Natural killer cell (primary cell): Measurements from ENCODE around the gene ARMC8. TPM values are rescaled to one million over a fixed set of nuclear protein-coding genes. Genes with fewer than 3 reads are reported as not detected.
A peak's percentile ranks its signal among the peaks of the same experiment; 100 is the strongest.

Source experiments
- ATAC-seq, 3 donors: fragments of 150-1000 bp in 2 of 3; fragments of 200-7000 bp in 1 of 3; cut with Tn5 transposase; 1 replicate in 1 of 3; 2 replicates in 2 of 3; pipeline ENCODE4 v1.10.0; 2021; ENCODE audit warnings: mild to moderate bottlenecking in 2 of 3, moderate library complexity in 2 of 3
- DNase-seq, 2 donors: peaks; one replicate each; pipeline versions ENCODE4 v3.0.0 to v3.0.0-alpha.2; 2013 to 2021; ENCODE audit warnings: mixed read lengths in 1 of 2
- H3K27ac ChIP-seq: one replicate; pipeline ENCODE4 v1.5.1; 2013; ENCODE audit warnings: mild to moderate bottlenecking, low read length
- H3K27me3 ChIP-seq: one replicate; pipeline ENCODE4 v1.6.1; 2013; ENCODE audit warnings: low read length; ENCODE audit not compliant: control insufficient read depth, insufficient read depth
- H3K36me3 ChIP-seq: one replicate; pipeline ENCODE4 v1.6.1; 2013; ENCODE audit warnings: low read length; ENCODE audit not compliant: control insufficient read depth, insufficient read depth
- H3K4me1 ChIP-seq: one replicate; pipeline ENCODE4 v1.6.1; 2013; ENCODE audit warnings: low read length; ENCODE audit not compliant: control insufficient read depth, insufficient read depth
- H3K4me3 ChIP-seq: one replicate; pipeline ENCODE4 v1.5.1; 2013; ENCODE audit warnings: low read length
- H3K9me3 ChIP-seq: one replicate; pipeline ENCODE4 v1.6.1; 2013; ENCODE audit warnings: low read length; ENCODE audit not compliant: control insufficient read depth, insufficient read depth
- H3K27ac Mint-ChIP-seq, 2 donors: one replicate each; pipeline ENCODE4 v1.8.0; 2022; ENCODE audit warnings: mild to moderate bottlenecking in 2 of 2, mixed read lengths in 2 of 2, moderate library complexity in 1 of 2
- H3K27me3 Mint-ChIP-seq, 2 donors: one replicate each; pipeline ENCODE4 v1.8.0; 2022; ENCODE audit warnings: low read depth in 2 of 2, mixed read lengths in 2 of 2
- H3K36me3 Mint-ChIP-seq: one replicate; pipeline ENCODE4 v1.8.0; 2022; ENCODE audit warnings: mixed read lengths
- H3K4me1 Mint-ChIP-seq, 2 donors: one replicate each; pipeline ENCODE4 v1.8.0; 2022; ENCODE audit warnings: mixed read lengths in 2 of 2
- H3K4me3 Mint-ChIP-seq: one replicate; pipeline ENCODE4 v1.8.0; 2022; ENCODE audit warnings: mild to moderate bottlenecking, moderate library complexity, mixed read lengths
- H3K9me3 Mint-ChIP-seq, 2 donors: one replicate each; pipeline ENCODE4 v1.8.0; 2022; ENCODE audit warnings: mixed read lengths in 2 of 2
- CTCF ChIP-seq: fragments of 200-600 bp; IDR thresholded peaks from one replicate; pipeline ENCODE4 v1.8.0; 2022; ENCODE audit warnings: antibody characterized with exemption
- WGBS: methylation state at CpG from one replicate; pipeline ENCODE4 v1.1.7; 2013; ENCODE audit warnings: missing lambda C conversion rate; ENCODE audit not compliant: insufficient coverage; 5-methylcytosine and 5-hydroxymethylcytosine counted together
- intact Hi-C: fragments of 100-400 bp; cut with micrococcal nuclease; formaldehyde crosslinking; loops from one replicate; pipeline ENCODE4 v1.14.2; 2022
- total RNA-seq, 4 donors: library from RNA; stranded (reverse); fragments of 120-200 nt in 1 of 4; gene quantifications; one replicate each; pipeline versions ENCODE4 v1.2.3 to v1.2.4, GENCODE V29; 2013 to 2022

Gene ARMC8
- total RNA-seq, result 10 to 100 TPM; 75.4 to 93.5 (median 86.4) TPM
- 97.1 TPM for total RNA-seq (2013)

DNA sequence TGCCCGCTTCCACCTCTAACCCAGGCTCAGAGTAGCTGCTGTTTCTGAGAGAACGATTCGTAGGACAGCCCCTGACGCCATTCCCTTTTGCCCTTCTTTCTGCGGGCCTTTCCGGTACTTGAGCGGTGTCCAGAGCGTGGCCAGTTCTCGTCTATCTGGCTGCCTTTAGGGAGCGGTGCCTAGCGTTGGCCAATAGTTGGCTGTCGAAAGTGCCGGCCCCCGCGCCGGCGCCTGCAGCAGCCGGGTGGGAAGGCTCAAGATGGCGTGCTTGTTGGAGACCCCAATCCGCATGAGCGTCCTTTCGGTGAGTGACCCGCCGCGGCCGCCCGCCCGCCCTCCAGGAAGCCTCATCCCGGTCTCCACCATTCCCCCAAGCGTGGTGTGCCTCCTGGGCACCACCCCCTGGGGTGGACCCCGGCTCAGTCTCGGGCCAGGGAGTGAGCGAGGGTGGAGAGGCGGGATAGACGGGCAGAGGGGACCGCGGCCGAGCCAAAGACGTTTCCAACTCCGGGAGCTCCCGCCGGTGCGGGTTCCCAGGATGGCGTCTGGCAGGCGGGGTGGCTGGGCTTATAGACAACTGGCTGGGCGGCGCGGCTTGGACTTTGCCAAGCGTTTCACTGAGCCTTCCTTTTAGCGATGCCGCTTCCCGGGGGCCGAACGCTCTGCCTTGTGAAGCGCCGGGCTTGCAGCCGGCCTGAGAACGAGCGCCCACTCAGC lies at the start of gene ARMC8:
Gene ARMC8, plus strand, starts transcription at position 6 of the 717 bp plus-strand sequence. Its CDS starts 254 bp downstream, at position 260.
- Mint-ChIP-seq H3K27me3 (peaks cover 10 to 33% of the 10 kb centered on the region in 2 donors), H3K9me3 (no peaks in the 10 kb centered on the region), H3K36me3 (no peaks in the 10 kb centered on the region), H3K27ac (peak within 1 kb of the TSS; percentile 89 to 93), H3K4me3 (peak within 1 kb of the TSS; percentile 95), H3K4me1 (peaks cover 43 to 46% of the 10 kb centered on the region in 2 donors)
- WGBS, result 0% methylated on average over 59 of the region's 59 CpGs
- no peaks in the 10 kb centered on the region for H3K36me3 ChIP-seq
- peak within 1 kb of the TSS; percentile 87 for H3K4me3 ChIP-seq
- DNase-seq, result no peak
- H3K27me3 ChIP-seq, result no peaks in the 10 kb centered on the region
- peak; percentile 59 to 69 (median 67) for ATAC-seq
- peaks cover 3% of the 10 kb centered on the region for H3K4me1 ChIP-seq
- H3K27ac ChIP-seq, result peak within 1 kb of the TSS; percentile 88
- H3K9me3 ChIP-seq, result no peaks in the 10 kb centered on the region
- TF ChIP-seq CTCF, result no peak
- intact Hi-C loops, result loop anchor here (1.0 to 10.0 kb wide), 2 partner anchors 13 to 137 kb away; partner anchors contain the start of genes DBR1 and NME9

- DNase-seq (no peak), ATAC-seq (no peak)
- WGBS, result 67% methylated on average over 2 of the region's 2 CpGs
- no peaks in the 10 kb centered on the region for H3K9me3 Mint-ChIP-seq
- no peak overlapping the region for H3K4me3 Mint-ChIP-seq
- H3K36me3 Mint-ChIP-seq, result no peaks in the 10 kb centered on the region
- Histone ChIP-seq H3K27me3 (no peaks in the 10 kb centered on the region), H3K4me1 (no peaks in the 10 kb centered on the region), H3K9me3 (no peaks in the 10 kb centered on the region), H3K27ac (no peak overlapping the region), H3K36me3 (no peaks in the 10 kb centered on the region), H3K4me3 (no peak overlapping the region)
- H3K27me3 Mint-ChIP-seq, result peaks cover 8 to 26% of the 10 kb centered on the region in 2 donors
- H3K27ac Mint-ChIP-seq, result no peak overlapping the region
- no peaks in the 10 kb centered on the region for H3K4me1 Mint-ChIP-seq
- intact Hi-C loops, result no loop called here
- TF ChIP-seq CTCF, result no peak
Measured at GRCh38 chr3:138137861-138138260, 49.2 kb upstream of the ARMC8 start.

GRCh38 chr3:138139691-138140090 lies 47.4 kb upstream of the ARMC8 start:
- ATAC-seq (no peak), DNase-seq (no peak)
- intact Hi-C loops, result no loop called here
- H3K9me3 Mint-ChIP-seq, result no peaks in the 10 kb centered on the region
- no peak overlapping the region for H3K4me3 Mint-ChIP-seq
- WGBS, result 100% methylated on average over 1 of the region's 2 CpGs
- H3K27me3 ChIP-seq, result no peaks in the 10 kb centered on the region
- no peak for TF ChIP-seq CTCF
- H3K9me3 ChIP-seq, result no peaks in the 10 kb centered on the region
- no peak overlapping the region for H3K27ac ChIP-seq
- no peaks in the 10 kb centered on the region for H3K4me1 ChIP-seq
- no peaks in the 10 kb centered on the region for H3K4me1 Mint-ChIP-seq
- no peaks in the 10 kb centered on the region for H3K36me3 Mint-ChIP-seq
- H3K27ac Mint-ChIP-seq, result no peak overlapping the region
- no peaks in the 10 kb centered on the region for H3K36me3 ChIP-seq
- no peak overlapping the region for H3K4me3 ChIP-seq
- H3K27me3 Mint-ChIP-seq, result peaks cover 12 to 26% of the 10 kb centered on the region in 2 donors

DNA sequence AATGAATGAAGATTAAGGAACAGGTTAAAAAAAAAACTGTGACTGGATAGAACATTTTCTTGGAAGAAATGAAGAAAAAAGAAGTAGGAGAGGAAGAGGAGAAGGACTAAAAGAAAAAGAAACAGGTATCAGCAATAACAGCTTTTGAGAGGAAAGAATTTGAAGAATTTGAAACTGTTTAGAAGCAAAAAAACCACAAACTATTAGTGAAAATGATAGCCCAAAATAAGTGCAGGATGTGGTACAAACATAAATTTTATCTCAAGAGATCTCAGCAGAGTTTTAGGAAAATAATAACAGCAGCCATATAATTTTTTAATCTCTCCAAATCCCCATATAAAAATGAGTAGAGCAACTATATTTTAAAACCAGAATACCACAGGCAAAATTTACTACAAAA lies 46.2 kb upstream of the ARMC8 start:
- Mint-ChIP-seq H3K4me1 (no peaks in the 10 kb centered on the region), H3K27ac (no peak overlapping the region)

More for the DNA sequence above, 46.2 kb upstream of the ARMC8 start:
- H3K27me3 Mint-ChIP-seq, result peaks cover 15 to 33% of the 10 kb centered on the region in 2 donors
- intact Hi-C loops, result no loop called here
- Histone ChIP-seq H3K4me3 (no peak overlapping the region), H3K9me3 (no peaks in the 10 kb centered on the region), H3K27me3 (no peaks in the 10 kb centered on the region), H3K27ac (no peak overlapping the region), H3K36me3 (no peaks in the 10 kb centered on the region), H3K4me1 (no peaks in the 10 kb centered on the region)
- H3K36me3 Mint-ChIP-seq, result no peaks in the 10 kb centered on the region
- no peak for ATAC-seq
- no peaks in the 10 kb centered on the region for H3K9me3 Mint-ChIP-seq
- no peak overlapping the region for H3K4me3 Mint-ChIP-seq
- no peak for TF ChIP-seq CTCF
- no peak for DNase-seq
